Erythroblast (primary cell): ENCODE measurements around the gene TAF7L.

Experiments used
- GATA1 ChIP-seq: IDR thresholded peaks from 2 replicates; pipeline ENCODE4 v1.6.1; 2011; ENCODE audit warnings: low read depth, mild to moderate bottlenecking, control low read depth, low read length, moderate library complexity
- POLR2A ChIP-seq: IDR thresholded peaks from 2 replicates; pipeline ENCODE4 v1.6.1; 2011; ENCODE audit warnings: mild to moderate bottlenecking, low read length

DNA sequence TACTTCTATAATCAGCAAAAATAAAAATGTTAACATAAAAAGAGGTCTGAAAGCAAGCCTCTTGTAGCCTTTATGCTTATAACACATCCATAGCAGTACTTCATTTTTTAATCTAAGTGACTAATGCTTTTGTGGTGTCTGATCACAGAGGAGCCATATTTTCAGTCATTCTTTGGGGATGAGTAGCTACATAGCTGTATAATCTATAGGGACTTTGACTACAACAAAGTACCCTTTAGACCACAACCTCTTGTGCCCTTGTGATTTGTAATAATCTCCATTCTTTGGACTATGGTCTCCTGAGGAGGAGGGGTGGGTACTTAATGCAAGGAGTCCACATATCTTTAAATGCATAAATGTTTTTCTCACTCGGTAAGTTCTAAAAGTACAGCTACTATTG is 62.0 kb downstream of the TAF7L start:
- TF ChIP-seq POLR2A (no peak), GATA1 (no peak)
